WTC11 (cell line): Measurements from ENCODE around the gene TNFAIP8L1. TPM values are rescaled to one million over a fixed set of nuclear protein-coding genes. Genes with fewer than 3 reads are reported as not detected.
A peak's percentile ranks its signal among the peaks of the same experiment; 100 is the strongest.

Experiments used
- ATAC-seq: fragments of 200-7000 bp; cut with Tn5 transposase; 2 replicates; pipeline ENCODE4 v1.10.0; 2021; ENCODE audit warnings: mild to moderate bottlenecking, moderate library complexity
- CTCF ChIA-PET: fragments of 300-600 bp; sonication (Branson Sonifier 250); formaldehyde crosslinking; loops from one replicate; lab custom pipeline; 2021; ENCODE audit warnings: antibody characterized with exemption; lab: Charles Lee
- POLR2A ChIA-PET: fragments of 350-600 bp; sonication (Branson Sonifier 250); formaldehyde crosslinking; loops from one replicate; lab custom pipeline; 2021; ENCODE audit warnings: antibody characterized with exemption; lab: Charles Lee
- DNase-seq: peaks from one replicate; pipeline ENCODE4 v3.0.0; 2021; ENCODE audit warnings: low spot score
- H3K27ac Mint-ChIP-seq: 2 replicates; pipeline ENCODE4 v1.8.0; 2021; ENCODE audit warnings: mixed read lengths
- H3K27me3 Mint-ChIP-seq: 2 replicates; pipeline ENCODE4 v1.8.0; 2021; ENCODE audit warnings: low read depth, mild to moderate bottlenecking, moderate library complexity, mixed read lengths
- H3K36me3 Mint-ChIP-seq: 2 replicates; pipeline ENCODE4 v1.8.0; 2021; ENCODE audit warnings: mixed read lengths
- H3K4me1 Mint-ChIP-seq: 2 replicates; pipeline ENCODE4 v1.8.0; 2022; ENCODE audit warnings: mixed read lengths
- H3K4me3 Mint-ChIP-seq: 2 replicates; pipeline ENCODE4 v1.8.0; 2021; ENCODE audit warnings: mild to moderate bottlenecking, moderate library complexity, mixed read lengths
- H3K9me3 Mint-ChIP-seq: 2 replicates; pipeline ENCODE4 v1.8.0; 2021; ENCODE audit warnings: mixed read lengths
- ATF2 ChIP-seq: sonication (generic); formaldehyde crosslinking; IDR thresholded peaks from 2 replicates; pipeline ENCODE4 v1.8.1; 2022; ENCODE audit warnings: low read depth, missing genetic modification reagents, borderline replicate concordance
- ATF3 ChIP-seq: sonication (generic); formaldehyde crosslinking; conservative IDR thresholded peaks from 2 replicates; pipeline ENCODE4 v1.8.1; 2022; ENCODE audit warnings: mild to moderate bottlenecking, missing genetic modification reagents
- E2F5 ChIP-seq: sonication (generic); formaldehyde crosslinking; IDR thresholded peaks from 2 replicates; pipeline ENCODE4 v1.8.1; 2022; ENCODE audit warnings: mild to moderate bottlenecking, moderate library complexity, missing genetic modification reagents
- ELF4 ChIP-seq: sonication (generic); formaldehyde crosslinking; IDR thresholded peaks from 2 replicates; pipeline ENCODE4 v1.8.1; 2022; ENCODE audit warnings: low read depth, mild to moderate bottlenecking, moderate library complexity, missing genetic modification reagents
- FOXK1 ChIP-seq: sonication (generic); formaldehyde crosslinking; IDR thresholded peaks from 2 replicates; pipeline ENCODE4 v1.8.0; 2022; ENCODE audit warnings: mild to moderate bottlenecking, moderate library complexity, missing genetic modification reagents
- FOXP1 ChIP-seq: sonication (generic); formaldehyde crosslinking; IDR thresholded peaks from 2 replicates; pipeline ENCODE4 v1.8.0; 2022; ENCODE audit warnings: missing genetic modification reagents, mild to moderate bottlenecking, moderate library complexity, borderline replicate concordance
- FOXP4 ChIP-seq: sonication (generic); formaldehyde crosslinking; IDR thresholded peaks from 2 replicates; pipeline ENCODE4 v1.8.0; 2022; ENCODE audit warnings: mild to moderate bottlenecking, missing genetic modification reagents
- HMGA2 ChIP-seq: fragments of 250-450 bp; sonication (Bioruptor Pico); IDR thresholded peaks from 2 replicates; pipeline ENCODE4 v1.4.0; 2021; ENCODE audit warnings: mild to moderate bottlenecking, moderate library complexity
- JUN ChIP-seq: sonication (generic); formaldehyde crosslinking; IDR thresholded peaks from 2 replicates; pipeline ENCODE4 v1.8.0; 2023; ENCODE audit warnings: mild to moderate bottlenecking, missing genetic modification reagents
- KAT7 ChIP-seq: sonication (generic); formaldehyde crosslinking; IDR thresholded peaks from 2 replicates; pipeline ENCODE4 v1.8.1; 2023; ENCODE audit warnings: missing genetic modification reagents, mild to moderate bottlenecking, borderline replicate concordance
- MAX ChIP-seq: sonication (generic); formaldehyde crosslinking; IDR thresholded peaks from 2 replicates; pipeline ENCODE4 v1.8.0; 2022; ENCODE audit warnings: mild to moderate bottlenecking, missing genetic modification reagents
- MLX ChIP-seq: sonication (generic); formaldehyde crosslinking; IDR thresholded peaks from 2 replicates; pipeline ENCODE4 v1.8.1; 2023; ENCODE audit warnings: mild to moderate bottlenecking, missing genetic modification reagents, moderate library complexity
- MYBL2 ChIP-seq: sonication (generic); formaldehyde crosslinking; IDR thresholded peaks from 2 replicates; pipeline ENCODE4 v1.8.1; 2023; ENCODE audit warnings: mild to moderate bottlenecking, moderate library complexity, missing genetic modification reagents
- NFYB ChIP-seq: sonication (generic); formaldehyde crosslinking; conservative IDR thresholded peaks from 2 replicates; pipeline ENCODE4 v1.8.0; 2022; ENCODE audit warnings: low read depth, missing genetic modification reagents
- PRDM15 ChIP-seq: sonication (generic); formaldehyde crosslinking; IDR thresholded peaks from 2 replicates; pipeline ENCODE4 v1.8.0; 2022; ENCODE audit warnings: missing genetic modification reagents
- RELA ChIP-seq: sonication (generic); formaldehyde crosslinking; IDR thresholded peaks from 2 replicates; pipeline ENCODE4 v1.8.1; 2022; ENCODE audit warnings: missing genetic modification reagents, mild to moderate bottlenecking, borderline replicate concordance
- TCF7 ChIP-seq: sonication (generic); formaldehyde crosslinking; IDR thresholded peaks from 2 replicates; pipeline ENCODE4 v1.8.0; 2022; ENCODE audit warnings: mild to moderate bottlenecking, low read depth, missing genetic modification reagents, moderate library complexity
- USF1 ChIP-seq: sonication (generic); formaldehyde crosslinking; IDR thresholded peaks from 2 replicates; pipeline ENCODE4 v1.8.0; 2022; ENCODE audit warnings: mild to moderate bottlenecking, missing genetic modification reagents
- USF2 ChIP-seq: sonication (generic); formaldehyde crosslinking; IDR thresholded peaks from 2 replicates; pipeline ENCODE4 v1.8.1; 2023; ENCODE audit warnings: mild to moderate bottlenecking, missing genetic modification reagents, moderate library complexity
- ZNF219 ChIP-seq: sonication (generic); formaldehyde crosslinking; IDR thresholded peaks from 2 replicates; pipeline ENCODE4 v1.8.0; 2023; ENCODE audit warnings: missing genetic modification reagents, mild to moderate bottlenecking, borderline replicate concordance
- ZNF671 ChIP-seq: fragments of 250-450 bp; sonication (Bioruptor Pico); IDR thresholded peaks from 2 replicates; pipeline ENCODE4 v1.8.0; 2021; ENCODE audit warnings: mild to moderate bottlenecking
- total RNA-seq: library from RNA; stranded (reverse); gene quantifications from 3 replicates; pipeline ENCODE4 v1.2.3, GENCODE V29; 2021

The TNFAIP8L1 gene
- total RNA-seq, 1 experiment from 2014 or later: 8.7 TPM

GRCh38 chr19:4669723-4670480 is 30.6 kb downstream of the TNFAIP8L1 start, which contains the start of gene MYDGF:
Gene MYDGF (minus strand): TSS chr19:4670342. CDS start chr19:4670334, 8 bp downstream.
- no peaks in the 10 kb centered on the region for H3K9me3 Mint-ChIP-seq
- POLR2A ChIA-PET: interaction anchor here (0.5 kb wide), 1 partner anchor 490 kb away, joined by 6 read pairs; no protein-coding TSS in a partner anchor
- CTCF ChIA-PET: interaction anchor here (0.6 to 1.6 kb wide), 5 partner anchors 34 to 490 kb away, joined by 3 to 4 read pairs (median 3); no protein-coding TSS in a partner anchor
- H3K27me3 Mint-ChIP-seq: no peaks in the 10 kb centered on the region
- ATAC-seq (peak; percentile 94), DNase-seq (peak; percentile 94)
- H3K4me1 Mint-ChIP-seq: peaks cover 7% of the 10 kb centered on the region
- H3K4me3 Mint-ChIP-seq: peak within 1 kb of the TSS; percentile 84
- peaks cover 6% of the 10 kb centered on the region for H3K36me3 Mint-ChIP-seq
- peak within 1 kb of the TSS; percentile 87 for H3K27ac Mint-ChIP-seq
- TF ChIP-seq PRDM15 (CRISPR knock-in tag): peak; percentile 15; the same call in 1 of the 2 replicates
- 0 out of 2 replicates have a peak, but pooled peaks have one; percentile 60 for TF ChIP-seq ZNF219 (CRISPR knock-in tag)
- 0 out of 2 replicates have a peak, but pooled peaks have one; percentile 28 for TF ChIP-seq E2F5 (CRISPR knock-in tag)
- TF ChIP-seq JUN (CRISPR knock-in tag): 0 out of 2 replicates have a peak, but pooled peaks have one; percentile 33
- peak; percentile 96 for TF ChIP-seq FOXP1
- peak; percentile 98 for TF ChIP-seq USF2 (CRISPR knock-in tag)
- TF ChIP-seq TCF7 (CRISPR knock-in tag): 0 out of 2 replicates have a peak, but pooled peaks have one; percentile 69
- peak; percentile 89 for TF ChIP-seq MAX
- no peak for TF ChIP-seq HMGA2
- TF ChIP-seq USF1 (CRISPR knock-in tag): peak; percentile 97
- TF ChIP-seq ELF4 (CRISPR knock-in tag): no peak
- TF ChIP-seq NFYB (CRISPR knock-in tag): peak; percentile 54; the same call in 1 of the 2 replicates
- TF ChIP-seq MYBL2 (CRISPR knock-in tag): peak; percentile 89
- TF ChIP-seq RELA (CRISPR knock-in tag): no peak
- no peak for TF ChIP-seq ZNF671 (CRISPR knock-in tag)
- TF ChIP-seq FOXP4 (CRISPR knock-in tag): peak; percentile 93; the same call in 1 of the 2 replicates
- TF ChIP-seq KAT7 (CRISPR knock-in tag): no peak
- TF ChIP-seq FOXK1: peak; percentile 89
- TF ChIP-seq ATF2: 0 out of 2 replicates have a peak, but pooled peaks have one; percentile 30
- no peak for TF ChIP-seq ATF3 (CRISPR knock-in tag)
- no peak for TF ChIP-seq MLX (CRISPR knock-in tag)
